HepG2 (cell line): ENCODE measurements around the gene MAPK6. TPM values are rescaled to one million over a fixed set of nuclear protein-coding genes. Genes with fewer than 3 reads are reported as not detected.

Experiments
- DZIP1 ChIP-seq: sonication (generic); formaldehyde crosslinking; IDR thresholded peaks from 2 replicates; pipeline ENCODE4 v1.5.0; 2020; ENCODE audit warnings: mild to moderate bottlenecking, missing genetic modification reagents
- IRF2 ChIP-seq: IDR thresholded peaks from 2 replicates; pipeline ENCODE4 v1.6.1; 2018; ENCODE audit warnings: missing genetic modification reagents, missing compliant biosample characterization
- MYPOP ChIP-seq: sonication (generic); formaldehyde crosslinking; IDR thresholded peaks from 2 replicates; pipeline ENCODE4 v1.8.1; 2023; ENCODE audit warnings: mild to moderate bottlenecking, moderate library complexity, missing genetic modification reagents
- NFYC ChIP-seq: IDR thresholded peaks from 2 replicates; pipeline ENCODE4 v1.6.1; 2016; ENCODE audit warnings: missing genetic modification reagents, missing compliant biosample characterization
- PBX3 ChIP-seq: sonication (generic); formaldehyde crosslinking; IDR thresholded peaks from 2 replicates; pipeline ENCODE4 v1.8.1; 2023; ENCODE audit warnings: missing genetic modification reagents, inconsistent platforms, borderline replicate concordance
- ZBTB40 ChIP-seq, 2 experiments: fragments of 450-650 bp in 1 of 2; sonication (generic) in 1 of 2; formaldehyde crosslinking in 1 of 2; IDR thresholded peaks; 2 replicates each; pipeline versions ENCODE4 v1.6.1 to v1.8.0; 2016 to 2022; ENCODE audit warnings: antibody characterized with exemption in 1 of 2, mild to moderate bottlenecking in 1 of 2, missing genetic modification reagents in 1 of 2
- ZBTB42 ChIP-seq: sonication (generic); formaldehyde crosslinking; IDR thresholded peaks from 2 replicates; pipeline ENCODE4 v1.5.0; 2020; ENCODE audit warnings: mild to moderate bottlenecking, missing genetic modification reagents
- ZMYM2 ChIP-seq: sonication (generic); formaldehyde crosslinking; IDR thresholded peaks from 2 replicates; pipeline ENCODE4 v1.8.0; 2022; ENCODE audit warnings: mild to moderate bottlenecking, missing genetic modification reagents
- ZNF343 ChIP-seq: sonication (generic); formaldehyde crosslinking; IDR thresholded peaks from 2 replicates; pipeline ENCODE4 v1.4.0; 2020; ENCODE audit warnings: mild to moderate bottlenecking, missing genetic modification reagents
- ZNF552 ChIP-seq: sonication (generic); formaldehyde crosslinking; IDR thresholded peaks from 2 replicates; pipeline ENCODE4 v1.9.0; 2022; ENCODE audit warnings: missing genetic modification reagents, mild to moderate bottlenecking, borderline replicate concordance
- ZNF577 ChIP-seq: sonication (generic); formaldehyde crosslinking; IDR thresholded peaks from 2 replicates; pipeline ENCODE4 v1.4.0; 2020; ENCODE audit warnings: mild to moderate bottlenecking, low read depth, missing genetic modification reagents, borderline replicate concordance
- ZNF713 ChIP-seq: sonication (generic); formaldehyde crosslinking; IDR thresholded peaks from 2 replicates; pipeline ENCODE4 v1.4.0; 2020; ENCODE audit warnings: mild to moderate bottlenecking, missing genetic modification reagents
- polyA plus RNA-seq, 8 experiments: library from polyadenylated mRNA; depleted of rRNA in 3 of 8; stranded (reverse) in 7 of 8; unstranded in 1 of 8; fragments of >200 nt; fragmentation: Illumina TruSeq in 4 of 8; extraction: Trizol in 4 of 8; gene quantifications; 2 replicates each; pipeline versions ENCODE4 v1.2.1 to v1.2.3, GENCODE V29; 2011 to 2016; ENCODE audit warnings: low read depth in 4 of 8, missing spikeins in 1 of 8, mixed read lengths in 1 of 8; ENCODE audit not compliant: insufficient read depth in 1 of 8
- total RNA-seq, 5 experiments: library from RNA; depleted of rRNA; stranded (reverse); fragments of >200 nt; fragmentation: Illumina TruSeq; extraction: Trizol; gene quantifications; 2 replicates each; pipeline ENCODE4 v1.2.3, GENCODE V29; 2016; ENCODE audit warnings: low read depth in 1 of 5

Gene MAPK6
- total and polyA plus RNA-seq, 2 of the 13 experiments (the other 11 are each of a cell fraction or from before 2014, with no cell fraction given), result 89.5 to 99.7 TPM

- TF ChIP-seq IRF2 (CRISPR knock-in tag) (peak; percentile 81; the same call in 1 of the 2 replicates), NFYC (CRISPR knock-in tag) (0 out of 2 replicates have a peak, but pooled peaks have one; percentile 45), MYPOP (CRISPR knock-in tag) (peak; percentile 89), ZNF713 (CRISPR knock-in tag) (0 out of 2 replicates have a peak, but pooled peaks have one; percentile 83), ZMYM2 (peak; percentile 95), ZBTB42 (peak; percentile 90; the same call in 1 of the 2 replicates), ZBTB40 (IDR thresholded peaks at IDR 0.05) (no peak), ZBTB40 (CRISPR knock-in tag; IDR thresholded peaks at IDR 0.05) (peak; percentile 89), DZIP1 (CRISPR knock-in tag) (peak; percentile 95; the same call in 1 of the 2 replicates), ZNF577 (CRISPR knock-in tag) (0 out of 2 replicates have a peak, but pooled peaks have one; percentile 39), PBX3 (CRISPR knock-in tag) (no peak), ZNF552 (CRISPR knock-in tag) (no peak; the same call in 1 of the 2 replicates), ZNF343 (no peak; the same call in none of the 2 replicates)
These were observed at the start of gene MAPK6 (continued) for GRCh38 chr15:52018693-52019393.
